ENCODE data around the gene YWHAQ.

Gene YWHAQ

GRCh38 chr2:9570182-9571060 lies 60.4 kb downstream of the YWHAQ start:
- no peak for DNase-seq (ENCODE audit: extremely low spot score)
- no peak for TF ChIP-seq CTCF (IDR thresholded peaks at IDR 0.05; ENCODE audit: control extremely low read depth, extremely low read depth, low read depth, missing control alignments)
- ChIA-PET POLR2A (interaction anchor here (0.7 kb wide), 1 partner anchor 11 kb away, joined by 4 read pairs; no protein-coding TSS in a partner anchor), CTCF (interaction anchor here (0.8 to 2.5 kb wide), 8 partner anchors 9 to 55 kb away, joined by 3 to 7 read pairs (median 4); partner anchors contain the start of gene ADAM17)

- TF ChIP-seq CTCF (IDR thresholded peaks at IDR 0.05; ENCODE audit: control extremely low read depth, extremely low read depth, low read depth, missing control alignments), result no peak
- ChIA-PET CTCF (no interaction called here), POLR2A (no interaction called here)
- no peak for DNase-seq (ENCODE audit: extremely low spot score)
Observed at GRCh38 chr2:9565436-9566153, 65.2 kb downstream of the YWHAQ start.

GRCh38 chr2:9560628-9561027 lies 70.2 kb downstream of the YWHAQ start:
- POLR2A ChIA-PET, result no interaction called here
- DNase-seq (ENCODE audit: extremely low spot score), result no peak
- no peak for TF ChIP-seq CTCF (IDR thresholded peaks at IDR 0.05; ENCODE audit: control extremely low read depth, extremely low read depth, low read depth, missing control alignments)
- CTCF ChIA-PET, result interaction anchor here (1.3 to 2.0 kb wide), 3 partner anchors 10 to 59 kb away, joined by 3 to 6 read pairs (median 5); no protein-coding TSS in a partner anchor

GRCh38 chr2:9558948-9559381 lies 71.8 kb downstream of the YWHAQ start:
- CTCF ChIA-PET, result interaction anchor here (0.9 to 1.3 kb wide), 3 partner anchors 9 to 12 kb away, joined by 3 to 6 read pairs (median 4); no protein-coding TSS in a partner anchor
- no peak for TF ChIP-seq CTCF (IDR thresholded peaks at IDR 0.05; ENCODE audit: control extremely low read depth, extremely low read depth, low read depth, missing control alignments)
- POLR2A ChIA-PET, result no interaction called here
- no peak for DNase-seq (ENCODE audit: extremely low spot score)

- TF ChIP-seq CTCF (IDR thresholded peaks at IDR 0.05; ENCODE audit: control extremely low read depth, extremely low read depth, low read depth, missing control alignments), result no peak
- CTCF ChIA-PET, result interaction anchor here (0.8 to 2.9 kb wide), 20 partner anchors 11 to 258 kb away, joined by 3 to 16 read pairs (median 4); partner anchors contain the start of genes ITGB1BP1 and YWHAQ
- no peak for DNase-seq (ENCODE audit: extremely low spot score)
- POLR2A ChIA-PET, result interaction anchor here (0.9 to 2.0 kb wide), 3 partner anchors 20 to 892 kb away, joined by 3 to 12 read pairs (median 4); partner anchors contain the start of genes ODC1 and YWHAQ
Observed at GRCh38 chr2:9556121-9556743, 74.6 kb downstream of the YWHAQ start.

All from GM10248 (cell line).